Measurements from ENCODE around the gene SLC25A33. TPM values are rescaled to one million over a fixed set of nuclear protein-coding genes. Genes with fewer than 3 reads are reported as not detected.

SLC25A33 gene
- total RNA-seq, 1 experiment from 2014 or later = 9.4 TPM

- no peak overlapping the region for H3K4me3 Mint-ChIP-seq
- no peaks in the 10 kb centered on the region for H3K9me3 Mint-ChIP-seq
- H3K56ac ChIP-seq (ENCODE audit: insufficient read length, low read depth, low read length) = no peak overlapping the region
- peaks cover 5% of the 10 kb centered on the region for H3K79me1 ChIP-seq (ENCODE audit: insufficient read depth, low read depth, low read length, poor library complexity, severe bottlenecking)
- no peak overlapping the region for H2AFZ ChIP-seq (ENCODE audit: low read length)
- peaks cover 26 to 36% of the 10 kb centered on the region in 2 experiments for H3K4me1 Mint-ChIP-seq
- H3K27ac ChIP-seq (ENCODE audit: insufficient read length, low read depth, low read length) = no peak overlapping the region
- H3K4me1 ChIP-seq (ENCODE audit: insufficient read depth, low read length) = peaks cover 2% of the 10 kb centered on the region; the same call in 1 of the 2 replicates
- H4K20me1 ChIP-seq (ENCODE audit: control insufficient read depth, insufficient read depth, insufficient read length) = no peaks in the 10 kb centered on the region
- H4K91ac ChIP-seq (ENCODE audit: insufficient read length, low read depth, low read length) = no peak overlapping the region
- H2BK12ac ChIP-seq (ENCODE audit: insufficient read length, low read depth, low read length) = no peak overlapping the region
- no peak overlapping the region for H4K8ac ChIP-seq (replicated peaks; ENCODE audit: insufficient read length, low read depth, low read length)
- H3K18ac ChIP-seq (ENCODE audit: insufficient read length, low read depth, low read length) = no peak overlapping the region
- H3K23ac ChIP-seq (ENCODE audit: insufficient read length, low read depth, low read length) = no peak overlapping the region
- no peaks in the 10 kb centered on the region for H3K23me2 ChIP-seq (ENCODE audit: insufficient read length, low read depth, low read length, poor library complexity, severe bottlenecking)
- DNase-seq = no peak
- H3K4me2 ChIP-seq (ENCODE audit: insufficient read depth, insufficient read length, low read length) = no peak overlapping the region
- H3K27me3 ChIP-seq (ENCODE audit: insufficient read depth, low read length) = no peaks in the 10 kb centered on the region
- TF ChIP-seq CTCF (conservative IDR thresholded peaks at IDR 0.05) = no peak
- H3K79me2 ChIP-seq (ENCODE audit: insufficient read depth, low read length) = peaks cover 8% of the 10 kb centered on the region; the same call in 1 of the 2 replicates
- H3K27me3 Mint-ChIP-seq (ENCODE audit: low read depth) = no peaks in the 10 kb centered on the region
- no peak overlapping the region for H2BK120ac ChIP-seq (ENCODE audit: low read depth, low read length, poor library complexity, severe bottlenecking)
- no peak overlapping the region for H2BK15ac ChIP-seq (ENCODE audit: low read depth, low read length)
- H4K5ac ChIP-seq (ENCODE audit: insufficient read length, low read depth, low read length) = no peak overlapping the region
- H2BK20ac ChIP-seq (ENCODE audit: low read depth, low read length, poor library complexity, severe bottlenecking) = no peak overlapping the region
- H3K36me3 Mint-ChIP-seq (ENCODE audit: insufficient read depth in 1 of 3, low read depth in 3 of 3) = peaks cover 7 to 26% (median 23%) of the 10 kb centered on the region in 3 experiments; a peak in 6 of 7 replicates
- no CpG with 5 or more reads among the region's 17 CpGs for WGBS (ENCODE audit: extremely low coverage, insufficient read length, low lambda C conversion rate)
- no peak overlapping the region for H3K9ac ChIP-seq (ENCODE audit: extremely low read depth, insufficient read length, low read length)
- no peaks in the 10 kb centered on the region for H3K9me3 ChIP-seq (ENCODE audit: control insufficient read depth, low read depth, low read length)
- H2BK5ac ChIP-seq (ENCODE audit: insufficient read length, low read length) = no peak overlapping the region
- no peak overlapping the region for H2AK5ac ChIP-seq (ENCODE audit: insufficient read length, low read length)
- H3T11ph ChIP-seq (ENCODE audit: low read length) = no peak overlapping the region
- no peak overlapping the region for H3K4ac ChIP-seq (ENCODE audit: low read depth, low read length)
- H3K14ac ChIP-seq (ENCODE audit: insufficient read depth, low read length) = no peak overlapping the region; the same call in 1 of the 2 replicates
- H3K27ac Mint-ChIP-seq = peak overlapping the region; percentile 47 to 53 (median 52); a peak in 4 of 7 replicates
Measured at GRCh38 chr1:9595156-9595967, 56.1 kb downstream of the SLC25A33 start.

All from H9 (cell line).